GM19468 (cell line): Measurements from ENCODE around the gene EMX2.
"Not testable (repeated sequence)": the region's sequence is repeated elsewhere in the genome, so short reads cannot be mapped to it uniquely, and the experiment has no call there.

ENCODE experiments used
- ATAC-seq: cut with Tn5 transposase; IDR thresholded peaks from one replicate; pipeline ENCODE4 v1.9.1; 2021; ENCODE audit warnings: mild to moderate bottlenecking, moderate library complexity, moderate number of reproducible peaks; ENCODE audit not compliant: unreplicated experiment; ENCODE audit errors: extremely low read depth

The EMX2 gene

DNA sequence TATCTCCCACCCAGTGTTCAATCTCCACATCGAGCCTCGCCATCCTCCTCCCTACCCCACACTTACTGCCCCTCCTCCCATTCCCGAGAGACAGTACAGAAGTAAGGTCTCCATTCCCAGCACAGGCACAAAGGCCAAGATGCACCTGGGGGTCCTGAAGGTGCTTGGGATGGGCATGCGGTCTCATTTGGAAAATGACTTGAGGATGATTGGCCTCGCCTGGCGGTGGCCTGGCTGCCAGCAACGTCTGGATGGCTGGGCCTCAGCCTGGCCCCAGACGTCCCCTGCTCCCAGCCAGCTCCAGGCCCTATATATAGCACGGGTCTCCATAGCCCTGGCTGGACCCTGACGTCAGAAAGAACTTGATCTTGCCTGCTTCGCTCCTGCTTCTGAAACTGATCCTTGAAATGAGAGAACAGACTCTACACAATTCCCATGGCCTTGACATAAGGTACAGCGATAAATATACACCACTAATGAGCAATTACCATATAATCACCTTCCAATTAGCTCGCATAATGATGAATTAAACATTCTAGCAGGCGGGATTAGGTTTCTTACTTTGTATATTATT, 11.8 kb downstream of the EMX2 start:
- no peak for ATAC-seq

- ATAC-seq = no peak
Observed at GRCh38 chr10:117555017-117555416, 12.5 kb downstream of the EMX2 start.

DNA sequence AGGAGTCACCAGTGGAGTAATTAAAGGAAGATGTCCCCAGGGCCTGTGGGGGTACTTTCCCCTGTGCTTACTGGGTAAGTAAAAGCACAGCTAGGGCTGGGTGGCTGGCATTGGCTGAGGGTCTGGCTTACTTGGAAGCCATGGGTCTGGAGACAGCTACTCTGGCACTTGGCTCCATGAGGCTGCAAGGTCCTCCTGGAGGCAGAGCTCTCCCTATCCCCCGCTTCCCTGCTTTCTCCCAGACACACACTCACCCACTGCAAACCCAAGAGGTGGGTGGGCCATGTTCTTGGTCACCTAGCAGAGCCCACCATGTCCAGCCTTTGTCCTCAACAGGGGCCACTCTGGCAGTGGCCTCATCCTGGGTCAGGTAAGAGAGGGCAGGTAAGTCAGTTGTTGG, 13.3 kb downstream of the EMX2 start:
- ATAC-seq = no peak

- no peak for ATAC-seq
Observed at GRCh38 chr10:117556356-117556755, 13.8 kb downstream of the EMX2 start.

DNA sequence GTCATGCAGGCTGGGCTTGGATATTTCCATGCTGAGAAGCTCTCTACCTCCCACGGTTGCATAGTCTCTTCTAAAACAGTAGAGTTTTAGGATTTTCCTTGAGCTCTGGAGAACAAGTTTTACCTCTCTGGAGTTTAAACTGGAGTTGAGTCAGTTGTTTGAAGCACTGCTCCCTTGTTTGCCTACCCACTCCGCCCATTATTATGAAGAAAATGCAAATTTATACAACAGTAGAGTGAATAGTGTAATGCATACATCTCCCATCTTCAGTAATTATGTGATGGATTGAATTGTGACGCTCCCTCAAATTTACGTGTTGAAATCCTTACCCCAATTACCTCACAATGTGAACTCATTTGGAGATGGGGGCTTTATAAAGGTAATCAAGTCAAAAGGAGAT, 17.2 kb downstream of the EMX2 start:
- ATAC-seq = no peak

DNA sequence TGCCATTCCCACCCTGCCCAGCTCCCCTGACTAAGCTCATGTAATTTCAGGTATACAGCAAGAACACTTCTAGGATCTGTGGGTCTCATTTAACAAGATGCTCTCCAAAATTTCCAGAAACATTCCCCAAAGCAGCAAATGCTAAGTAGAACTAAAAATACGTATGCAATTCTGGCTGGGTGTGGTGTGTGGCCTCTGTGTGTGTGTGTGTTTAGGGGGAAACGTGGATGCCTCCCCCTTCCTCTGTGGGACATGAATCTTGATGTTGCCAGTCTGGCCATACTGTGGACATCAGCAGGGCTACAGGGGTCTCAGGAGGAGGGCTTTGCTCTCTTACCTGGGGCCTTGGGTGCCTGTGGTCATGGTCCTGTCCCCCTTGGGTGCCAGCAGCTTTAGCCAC, 18.4 kb downstream of the EMX2 start:
- no peak for ATAC-seq

DNA sequence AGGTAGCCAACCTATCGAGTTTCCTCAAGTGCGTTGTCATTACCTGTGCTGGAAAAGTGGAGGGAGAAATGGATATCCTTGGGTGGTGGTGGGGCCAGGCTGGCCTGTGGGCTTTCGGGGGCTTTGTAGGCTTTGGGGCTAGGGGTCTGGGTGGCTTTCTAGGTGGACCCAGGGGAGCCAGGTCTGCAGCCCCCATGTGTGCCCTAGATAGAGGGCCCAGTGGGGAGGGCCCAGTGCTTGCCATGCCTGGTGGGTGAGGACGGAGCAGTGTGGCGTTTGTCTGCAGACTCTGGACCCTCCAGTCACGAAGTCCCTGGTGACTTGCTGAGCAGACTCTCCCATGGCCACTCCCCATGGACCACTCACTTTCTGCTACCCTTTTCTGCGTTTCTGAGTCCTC, 19.7 kb downstream of the EMX2 start:
- ATAC-seq = no peak

DNA sequence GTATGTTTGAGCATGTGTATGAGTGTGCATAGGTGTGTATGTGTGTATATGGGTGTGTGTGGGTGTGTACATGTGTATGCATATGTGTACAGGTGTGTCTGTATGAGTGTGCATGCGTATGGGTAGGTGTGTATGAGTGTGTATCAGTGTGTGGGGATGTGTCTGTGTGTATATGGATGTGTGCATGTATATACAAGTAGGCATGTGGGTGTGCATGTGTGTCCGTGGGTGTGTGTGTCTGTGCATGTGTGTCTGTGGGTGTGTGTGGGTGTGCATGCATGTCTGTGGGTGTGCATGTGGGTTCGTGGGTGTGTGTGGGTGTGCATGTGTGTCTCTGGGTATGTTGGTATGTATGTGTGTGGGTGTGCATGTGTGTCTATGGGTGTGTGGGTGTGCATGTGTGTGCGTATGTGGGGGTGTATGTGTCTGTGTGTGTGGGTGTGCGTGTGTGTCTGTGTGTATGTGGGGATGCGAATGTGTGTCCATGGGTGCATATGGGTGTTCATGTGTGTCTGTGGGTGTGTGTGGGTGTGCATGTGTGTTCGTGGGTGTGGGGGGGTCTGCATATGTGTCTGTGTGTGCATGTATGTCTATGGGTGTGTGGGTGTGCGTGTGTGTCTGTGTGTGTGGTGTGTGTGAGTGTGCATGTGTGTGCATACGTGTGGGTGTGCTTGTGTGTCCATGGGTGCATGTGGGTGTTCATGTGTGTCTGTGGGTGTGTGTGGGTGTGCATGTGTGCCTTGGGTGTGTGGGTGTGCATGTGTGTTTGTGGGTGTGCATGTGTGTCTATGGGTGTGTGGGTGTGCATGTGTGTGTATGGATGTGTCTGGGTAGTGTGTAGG, 20.6 kb downstream of the EMX2 start:
- ATAC-seq = no peak

DNA sequence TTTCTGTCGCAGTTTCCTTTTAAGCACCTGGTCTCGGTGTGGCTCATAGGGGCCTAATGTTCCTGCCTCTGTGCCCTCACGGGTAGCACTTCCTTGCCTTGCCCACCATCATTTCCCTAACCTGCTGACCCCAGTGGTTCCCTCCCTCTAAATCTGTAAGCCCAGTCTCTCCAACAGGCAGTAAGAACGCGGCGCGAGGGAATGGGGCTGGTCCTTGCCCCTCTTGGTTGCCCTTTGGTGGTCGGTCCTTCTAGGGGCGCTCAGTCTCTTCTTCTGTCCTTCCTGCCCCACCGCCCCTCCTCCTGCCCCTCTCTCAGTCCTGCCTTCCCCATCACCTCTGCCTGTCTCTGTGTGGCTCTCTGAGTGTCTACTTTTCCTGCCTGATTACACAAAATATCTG, 21.2 kb downstream of the EMX2 start:
- ATAC-seq = no peak

DNA sequence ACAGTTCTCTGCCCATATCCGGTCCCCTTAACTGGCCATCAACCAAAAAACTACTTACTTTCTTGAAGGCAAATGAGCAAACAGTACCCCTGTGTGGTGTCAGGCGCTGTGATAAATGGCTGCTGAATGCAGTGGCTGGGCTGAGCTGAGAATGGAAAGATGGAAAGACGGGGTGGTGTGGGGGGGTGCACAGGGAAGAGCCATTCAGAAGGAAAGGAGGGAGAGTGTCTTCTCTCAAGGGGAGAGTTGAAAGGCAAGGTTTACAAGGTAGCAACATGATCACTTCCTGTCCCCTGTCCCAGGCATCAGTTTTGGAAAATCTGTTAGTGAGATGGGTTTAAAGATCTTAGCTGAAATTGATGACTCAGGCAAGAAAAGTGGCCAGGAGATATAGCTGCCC, 22.5 kb downstream of the EMX2 start:
- ATAC-seq = no peak

DNA sequence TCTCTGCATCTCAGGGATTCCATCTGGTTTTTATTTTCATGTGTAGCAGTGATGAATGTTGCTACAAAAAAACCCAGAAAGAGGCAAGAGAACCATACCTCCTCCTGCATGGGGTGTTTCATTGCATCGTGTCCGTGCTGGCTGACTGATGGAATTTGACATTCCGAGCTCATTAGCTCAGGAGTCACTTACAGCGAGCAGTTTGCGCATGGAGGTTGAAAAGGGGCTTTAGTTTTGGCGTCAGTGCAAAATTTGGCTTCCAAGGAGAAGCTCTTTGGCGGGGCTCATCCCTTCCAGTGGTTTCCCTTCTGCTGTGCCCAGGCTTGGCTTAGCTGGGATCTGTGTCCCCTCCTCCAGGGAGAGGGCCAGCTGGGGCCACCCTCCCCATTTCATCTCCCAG, 25.8 kb downstream of the EMX2 start:
- no peak for ATAC-seq

DNA sequence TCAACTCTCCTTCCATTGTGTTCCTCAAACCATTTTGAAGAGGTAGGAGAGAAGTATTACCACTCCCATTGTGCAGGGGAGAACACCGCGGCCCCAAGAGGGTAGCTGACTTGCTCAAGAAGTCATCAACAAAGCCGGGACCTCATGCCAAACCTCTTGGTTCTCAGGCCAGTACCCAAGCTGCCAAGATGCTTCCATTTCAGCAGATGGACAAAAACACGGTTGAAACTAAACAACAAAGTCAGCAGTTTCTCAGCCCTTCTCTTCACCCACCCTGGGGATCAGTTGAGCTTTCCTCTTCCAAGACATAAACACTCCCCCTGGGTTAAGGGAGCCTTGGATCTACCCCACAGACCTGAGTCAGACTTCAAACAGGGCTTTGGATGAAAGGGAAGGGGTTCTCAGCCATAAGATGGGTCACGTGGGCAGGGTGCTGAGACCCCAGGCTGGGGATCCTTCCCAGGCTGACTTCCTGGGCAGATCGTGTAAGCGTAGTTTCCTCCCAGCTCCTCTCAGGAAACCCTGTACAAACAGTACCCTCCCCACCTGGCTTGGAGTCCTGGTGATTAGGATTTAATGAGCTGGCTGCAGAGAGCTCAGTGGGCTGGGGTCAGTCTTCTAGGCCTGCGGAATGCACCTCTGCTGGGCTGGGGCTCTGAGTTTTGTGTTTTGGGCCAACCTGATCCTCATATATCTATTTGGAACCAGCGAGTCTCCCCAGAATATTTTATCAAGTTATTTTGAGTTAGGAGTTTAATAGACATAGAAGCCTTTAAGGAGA, 27.3 kb downstream of the EMX2 start:
- ATAC-seq = no peak

GRCh38 chr10:117570880-117571279, 28.3 kb downstream of the EMX2 start:
- ATAC-seq = no peak

- no peak for ATAC-seq
Observed at GRCh38 chr10:117574498-117575146, 32.1 kb downstream of the EMX2 start.

DNA sequence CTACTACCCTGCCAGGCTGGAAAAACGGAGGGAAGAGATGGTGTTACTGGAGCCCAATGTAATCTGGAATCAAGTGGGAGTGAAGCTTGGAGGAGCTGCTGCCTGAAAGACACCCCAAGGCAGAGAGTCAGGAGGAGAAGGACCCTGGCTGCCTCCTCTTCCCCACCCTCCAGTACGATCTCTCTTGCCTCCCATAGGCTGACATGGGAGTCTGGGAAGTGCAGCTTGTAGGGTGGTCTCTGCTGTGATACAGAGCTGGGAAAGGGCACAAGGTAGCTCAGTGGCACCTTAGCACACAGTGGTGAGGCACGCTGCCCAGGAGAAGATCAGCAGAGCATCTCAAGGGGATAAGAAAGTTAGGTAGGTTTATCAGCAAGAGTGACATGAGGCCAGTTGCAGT, 35.9 kb downstream of the EMX2 start:
- ATAC-seq = no peak

DNA sequence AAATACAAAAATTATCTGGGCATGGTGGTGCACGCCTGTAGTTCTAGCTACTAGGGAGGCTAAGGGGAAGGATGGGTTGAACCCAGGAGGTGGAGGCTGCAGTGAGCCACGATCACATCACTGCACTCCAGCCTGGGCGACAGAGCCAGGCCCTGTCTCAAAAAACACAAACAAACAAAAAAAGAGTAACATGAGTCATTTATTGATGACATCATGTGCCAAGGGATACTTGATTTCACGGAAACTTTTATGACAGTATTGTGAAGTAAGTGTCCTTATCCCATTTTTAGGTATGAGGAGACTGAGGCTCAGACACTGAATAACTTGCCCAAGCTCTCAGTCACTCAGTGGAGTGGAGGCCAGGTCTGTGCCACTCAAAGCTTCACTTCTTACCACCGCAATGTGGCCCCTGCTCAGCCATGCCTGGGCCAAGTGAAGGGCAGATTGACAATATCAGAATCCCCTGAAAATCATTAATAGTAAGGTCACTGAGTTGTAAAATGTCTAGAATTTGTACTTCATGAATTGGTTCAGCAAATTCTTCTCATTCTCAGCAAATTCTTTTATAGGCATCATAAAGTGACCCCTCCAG, 36.5 kb downstream of the EMX2 start:
- no peak for ATAC-seq

DNA sequence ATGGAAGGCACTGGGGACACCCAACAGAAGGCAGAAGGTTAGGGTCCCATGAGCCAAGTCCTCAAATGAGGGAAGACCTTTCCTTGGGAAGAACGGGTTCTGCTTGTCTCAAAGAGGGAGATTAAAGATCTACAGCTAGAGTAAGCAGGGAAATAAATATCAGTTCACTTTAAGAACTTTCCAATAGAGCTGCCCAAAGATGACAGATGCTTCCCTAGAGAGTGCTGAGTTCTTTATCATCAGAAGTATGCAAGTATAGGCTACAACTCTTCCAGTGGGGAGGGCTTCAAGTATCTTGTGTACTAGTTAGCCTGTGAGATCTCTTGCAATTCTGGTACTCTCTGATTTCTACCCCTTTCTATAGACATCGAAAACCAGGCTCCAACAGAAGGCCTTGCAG, 39.4 kb downstream of the EMX2 start:
- ATAC-seq = no peak

- not testable (repeated sequence) for ATAC-seq
Observed at GRCh38 chr10:117584831-117585230, 42.3 kb downstream of the EMX2 start.

GRCh38 chr10:117587036-117587435, 44.5 kb downstream of the EMX2 start:
- no peak for ATAC-seq

DNA sequence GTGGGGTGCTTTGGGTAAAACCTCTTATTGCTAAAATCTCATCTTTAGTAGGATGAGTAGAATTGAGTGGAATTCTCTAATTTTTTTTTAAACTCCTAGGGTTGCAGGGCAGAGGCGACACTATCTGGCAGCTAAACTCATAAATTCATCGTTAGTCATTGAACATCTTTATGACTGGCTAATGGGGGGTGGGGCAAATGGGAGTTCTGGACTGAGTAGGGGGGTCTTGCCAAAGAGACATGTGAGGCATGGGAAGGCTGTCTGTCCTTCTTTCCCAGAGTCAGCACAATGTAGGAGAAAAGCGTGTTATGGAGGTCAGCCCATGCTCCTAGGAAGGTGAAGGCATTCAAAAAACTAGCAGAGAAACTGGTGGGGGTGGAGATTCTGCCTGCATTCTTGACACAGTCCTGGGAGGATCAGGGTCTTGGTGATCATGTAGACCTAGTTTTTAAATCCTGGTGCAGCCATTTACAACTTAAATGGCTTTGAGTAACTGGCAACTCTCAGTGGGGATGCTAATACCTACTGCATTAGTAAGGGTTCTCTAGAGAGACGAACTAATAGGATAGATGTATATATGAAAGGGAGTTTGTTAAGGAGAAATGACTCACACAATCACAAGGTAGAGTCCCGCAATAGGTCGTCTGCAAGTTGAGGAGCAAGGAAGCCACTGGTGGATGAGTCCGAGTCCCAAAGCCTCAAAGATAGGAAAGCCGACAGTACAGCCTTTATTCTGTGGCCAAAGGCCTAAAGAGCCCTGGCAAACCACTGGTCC, 47.7 kb downstream of the EMX2 start:
- ATAC-seq = no peak
